Keratinocyte (primary cell): ENCODE measurements around the gene PIGP.

ENCODE experiments used
- EZH2 ChIP-seq: IDR thresholded peaks from one replicate; pipeline ENCODE4 v1.6.1; 2012; ENCODE audit warnings: inconsistent platforms, mild to moderate bottlenecking, low read length, moderate library complexity
- TF ChIP-seq, protein P1 (sequence below), 3 experiments: IDR thresholded peaks in 1 of 3; conservative IDR thresholded peaks in 1 of 3; optimal IDR thresholded peaks in 1 of 3; 2 replicates in 2 of 3; 3 replicates in 1 of 3; pipeline versions ENCODE3 to v1.5.1; 2011; ENCODE audit warnings: low read length in 3 of 3, mild to moderate bottlenecking in 3 of 3, moderate library complexity in 2 of 3, control low read depth in 1 of 3, inconsistent platforms in 1 of 3; ENCODE audit not compliant: insufficient read depth in 2 of 3; ENCODE audit errors: extremely low read depth in 1 of 3

DNA sequence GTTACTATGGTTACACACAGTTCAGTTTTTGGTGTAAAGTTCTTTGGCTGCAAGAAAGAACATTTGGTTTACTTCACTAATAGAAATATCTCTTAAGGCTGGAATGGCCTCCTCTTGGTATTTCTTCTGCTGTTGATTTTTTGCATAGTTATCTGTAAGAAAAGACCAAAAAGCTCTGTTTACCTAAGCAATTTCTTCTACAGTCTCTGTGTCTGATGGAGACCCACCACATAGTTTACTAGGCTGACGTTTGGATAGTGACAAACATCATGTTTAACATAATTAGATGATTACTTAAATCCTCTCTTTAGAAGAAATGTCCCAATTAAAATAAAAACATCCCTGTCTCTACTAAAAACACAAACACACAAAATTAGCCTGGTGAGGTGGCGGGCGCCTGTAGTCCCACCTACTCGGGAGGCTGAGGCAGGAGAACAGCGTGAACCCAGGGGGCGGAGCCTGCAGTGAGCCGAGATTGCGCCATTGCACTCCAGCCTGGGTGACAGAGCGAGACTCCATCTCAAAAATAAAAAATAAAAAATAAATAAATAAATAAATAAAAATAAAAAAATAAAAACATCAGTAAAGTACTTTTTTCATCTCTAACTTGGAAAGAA, 7.2 kb downstream of the PIGP start:
- TF ChIP-seq, protein P1, sequence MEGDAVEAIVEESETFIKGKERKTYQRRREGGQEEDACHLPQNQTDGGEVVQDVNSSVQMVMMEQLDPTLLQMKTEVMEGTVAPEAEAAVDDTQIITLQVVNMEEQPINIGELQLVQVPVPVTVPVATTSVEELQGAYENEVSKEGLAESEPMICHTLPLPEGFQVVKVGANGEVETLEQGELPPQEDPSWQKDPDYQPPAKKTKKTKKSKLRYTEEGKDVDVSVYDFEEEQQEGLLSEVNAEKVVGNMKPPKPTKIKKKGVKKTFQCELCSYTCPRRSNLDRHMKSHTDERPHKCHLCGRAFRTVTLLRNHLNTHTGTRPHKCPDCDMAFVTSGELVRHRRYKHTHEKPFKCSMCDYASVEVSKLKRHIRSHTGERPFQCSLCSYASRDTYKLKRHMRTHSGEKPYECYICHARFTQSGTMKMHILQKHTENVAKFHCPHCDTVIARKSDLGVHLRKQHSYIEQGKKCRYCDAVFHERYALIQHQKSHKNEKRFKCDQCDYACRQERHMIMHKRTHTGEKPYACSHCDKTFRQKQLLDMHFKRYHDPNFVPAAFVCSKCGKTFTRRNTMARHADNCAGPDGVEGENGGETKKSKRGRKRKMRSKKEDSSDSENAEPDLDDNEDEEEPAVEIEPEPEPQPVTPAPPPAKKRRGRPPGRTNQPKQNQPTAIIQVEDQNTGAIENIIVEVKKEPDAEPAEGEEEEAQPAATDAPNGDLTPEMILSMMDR (optimal IDR thresholded peaks at IDR 0.05 in 1 of 3, IDR thresholded peaks at IDR 0.05 in 1 of 3, conservative IDR thresholded peaks at IDR 0.05 in 1 of 3; ENCODE audit: extremely low read depth in 1 of 3, insufficient read depth in 2 of 3, low read length in 3 of 3), result no peak
- no peak for TF ChIP-seq EZH2
